ENCODE data around the gene GPR55.

The GPR55 gene

GRCh38 chr2:230924092-230924469 is 961 bp downstream of the GPR55 start:
- Histone ChIP-seq H3K79me2 (ENCODE audit: low read length) (no peaks in the 10 kb centered on the region), H4K20me1 (ENCODE audit: insufficient read depth, low read length) (no peaks in the 10 kb centered on the region), H3K27me3 (replicated peaks; ENCODE audit: insufficient read depth, low read length) (no peaks in the 10 kb centered on the region), H3K9ac (ENCODE audit: low read length) (no peak overlapping the region), H3K4me2 (ENCODE audit: low read depth, low read length) (no peak overlapping the region), H3K4me3 (ENCODE audit: low read length) (no peak overlapping the region), H3K27ac (ENCODE audit: low read length) (no peak overlapping the region), H3K9me3 (replicated peaks; ENCODE audit: insufficient read depth, low read length) (no peaks in the 10 kb centered on the region), H3F3A (ENCODE audit: insufficient read depth, low read length) (no peaks in the 10 kb centered on the region), H3K9me2 (replicated peaks; ENCODE audit: insufficient read depth, low read length) (no peaks in the 10 kb centered on the region), H3K36me3 (replicated peaks; ENCODE audit: insufficient read depth, low read length) (no peaks in the 10 kb centered on the region), H3K4me1 (ENCODE audit: low read length) (peaks cover 24% of the 10 kb centered on the region), H2AFZ (ENCODE audit: low read length) (no peak overlapping the region)
- TF ChIP-seq EZH2 (optimal IDR thresholded peaks at IDR 0.05; ENCODE audit: low read depth, low read length) (no peak), EZH2phosphoT487 (IDR thresholded peaks at IDR 0.05; ENCODE audit: low read length) (no peak), CTCF (IDR thresholded peaks at IDR 0.05; ENCODE audit: low read length) (no peak)
- no peak for DNase-seq

GRCh38 chr2:230922951-230923717 is 1.9 kb downstream of the GPR55 start:
- Histone ChIP-seq H3K27ac (ENCODE audit: low read length) (no peak overlapping the region), H3K4me2 (ENCODE audit: low read depth, low read length) (no peak overlapping the region), H3K9me3 (replicated peaks; ENCODE audit: insufficient read depth, low read length) (no peaks in the 10 kb centered on the region), H3K9me2 (replicated peaks; ENCODE audit: insufficient read depth, low read length) (no peaks in the 10 kb centered on the region), H3K27me3 (replicated peaks; ENCODE audit: insufficient read depth, low read length) (no peaks in the 10 kb centered on the region), H3K4me3 (ENCODE audit: low read length) (no peak overlapping the region), H3K36me3 (replicated peaks; ENCODE audit: insufficient read depth, low read length) (no peaks in the 10 kb centered on the region), H3K79me2 (ENCODE audit: low read length) (no peaks in the 10 kb centered on the region), H3K9ac (ENCODE audit: low read length) (no peak overlapping the region), H3K4me1 (ENCODE audit: low read length) (peaks cover 24% of the 10 kb centered on the region), H3F3A (ENCODE audit: insufficient read depth, low read length) (no peaks in the 10 kb centered on the region), H2AFZ (ENCODE audit: low read length) (no peak overlapping the region), H4K20me1 (ENCODE audit: insufficient read depth, low read length) (no peaks in the 10 kb centered on the region)
- TF ChIP-seq CTCF (IDR thresholded peaks at IDR 0.05; ENCODE audit: low read length) = no peak
- TF ChIP-seq EZH2phosphoT487 (IDR thresholded peaks at IDR 0.05; ENCODE audit: low read length) = no peak
- no peak for TF ChIP-seq EZH2 (optimal IDR thresholded peaks at IDR 0.05; ENCODE audit: low read depth, low read length)
- no peak for DNase-seq

GRCh38 chr2:230921806-230922595 is 3.0 kb downstream of the GPR55 start:
- H3K79me2 ChIP-seq (ENCODE audit: low read length) = no peaks in the 10 kb centered on the region
- DNase-seq = no peak
- no peaks in the 10 kb centered on the region for H3K36me3 ChIP-seq (replicated peaks; ENCODE audit: insufficient read depth, low read length)
- H3K9me2 ChIP-seq (replicated peaks; ENCODE audit: insufficient read depth, low read length) = no peaks in the 10 kb centered on the region
- no peaks in the 10 kb centered on the region for H3F3A ChIP-seq (ENCODE audit: insufficient read depth, low read length)
- no peak overlapping the region for H3K9ac ChIP-seq (ENCODE audit: low read length)
- H3K9me3 ChIP-seq (replicated peaks; ENCODE audit: insufficient read depth, low read length) = no peaks in the 10 kb centered on the region
- no peak for TF ChIP-seq CTCF (IDR thresholded peaks at IDR 0.05; ENCODE audit: low read length)
- no peak for TF ChIP-seq EZH2 (optimal IDR thresholded peaks at IDR 0.05; ENCODE audit: low read depth, low read length)
- TF ChIP-seq EZH2phosphoT487 (IDR thresholded peaks at IDR 0.05; ENCODE audit: low read length) = no peak
- no peak overlapping the region for H3K4me3 ChIP-seq (ENCODE audit: low read length)
- peaks cover 24% of the 10 kb centered on the region for H3K4me1 ChIP-seq (ENCODE audit: low read length)
- H3K4me2 ChIP-seq (ENCODE audit: low read depth, low read length) = no peak overlapping the region
- no peaks in the 10 kb centered on the region for H4K20me1 ChIP-seq (ENCODE audit: insufficient read depth, low read length)
- H3K27ac ChIP-seq (ENCODE audit: low read length) = no peak overlapping the region
- H3K27me3 ChIP-seq (replicated peaks; ENCODE audit: insufficient read depth, low read length) = no peaks in the 10 kb centered on the region
- H2AFZ ChIP-seq (ENCODE audit: low read length) = no peak overlapping the region
